Adrenal gland (tissue), 12 donors: ENCODE results near the gene CLEC4F. TPM values are rescaled to one million over a fixed set of nuclear protein-coding genes. Genes with fewer than 3 reads are reported as not detected.

Experiments used
- DNase-seq, 7 donors: peaks; one replicate each; pipeline ENCODE4 v3.0.0-alpha.2; 2019 to 2020
- H3K27ac ChIP-seq, 5 donors: fragments of 200-600 bp; sonication (generic) in 4 of 5; 1 replicate in 3 of 5; 2 replicates in 2 of 5; pipeline versions ENCODE4 v1.5.1 to v1.8.0; 2016 to 2020; ENCODE audit warnings: mild to moderate bottlenecking in 1 of 5
- H3K27me3 ChIP-seq: fragments of 200-600 bp; 2 replicates; pipeline ENCODE4 v1.8.0; 2021
- H3K36me3 ChIP-seq, 2 donors: fragments of 200-600 bp; replicated peaks in 1 of 2; 1 replicate in 1 of 2; 2 replicates in 1 of 2; pipeline versions ENCODE4 v1.5.1 to v1.8.0; 2018 to 2022
- H3K4me1 ChIP-seq, 2 donors: fragments of 200-600 bp; replicated peaks in 1 of 2; 1 replicate in 1 of 2; 2 replicates in 1 of 2; pipeline versions ENCODE4 v1.5.1 to v1.8.0; 2018 to 2021
- H3K4me3 ChIP-seq, 4 donors: fragments of 200-600 bp; sonication (generic) in 3 of 4; one replicate each; pipeline ENCODE4 v1.5.1; 2016 to 2018
- H3K9me3 ChIP-seq, 3 donors: fragments of 200-600 bp; sonication (generic) in 1 of 3; replicated peaks in 1 of 3; 1 replicate in 2 of 3; 2 replicates in 1 of 3; pipeline versions ENCODE4 v1.5.1 to v1.8.0; 2016 to 2021
- CTCF ChIP-seq, 6 experiments: fragments of 450-650 bp in 4 of 6; fragments of 200-600 bp in 2 of 6; sonication (generic) in 1 of 6; IDR thresholded peaks; 1 replicate in 5 of 6; 2 replicates in 1 of 6; pipeline versions ENCODE4 v1.5.1 to v1.8.0; 2016 to 2021; ENCODE audit warnings: antibody characterized with exemption in 6 of 6, mild to moderate bottlenecking in 2 of 6, moderate library complexity in 1 of 6
- POLR2A ChIP-seq, 2 donors: fragments of 450-650 bp; IDR thresholded peaks; one replicate each; pipeline ENCODE4 v1.6.1; 2017; ENCODE audit warnings: antibody characterized with exemption in 2 of 2, mild to moderate bottlenecking in 2 of 2, moderate library complexity in 1 of 2
- WGBS, 4 donors: extraction: QIAGEN DNeasy Blood & Tissue Kit in 2 of 4; methylation state at CpG; one replicate each; pipeline versions ENCODE4 v1.1.5 to v1.1.7; 2013 to 2017; 5-methylcytosine and 5-hydroxymethylcytosine counted together
- intact Hi-C, 2 donors: fragments of 100-400 bp; cut with DNase I; formaldehyde crosslinking; loops; one replicate each; pipeline versions ENCODE4 v1.14.1 to v1.15.0; 2022 to 2023
- polyA plus RNA-seq, 3 donors: library from polyadenylated mRNA; stranded (reverse); fragments of 200-250 nt in 2 of 3; fragments of 350-450 nt in 1 of 3; fragmentation: Illumina TruSeq in 1 of 3; extraction: RNeasy Lipid Tissue Mini Kit (QIAGEN cat#74804) in 1 of 3; gene quantifications; one replicate each; pipeline ENCODE4 v1.2.3, GENCODE V29; 2013 to 2014
- total RNA-seq, 9 donors: library from RNA; depleted of rRNA in 4 of 9; stranded (reverse); fragments of >200 nt in 4 of 9; fragments of 120-200 nt in 1 of 9; fragmentation: NEBNext Ultra II Directional in 1 of 9; extraction: Animal tissue kit (Norgen Biotek cat#: 25700) in 1 of 9; gene quantifications; one replicate each; pipeline versions ENCODE4 v1.1.0 to v1.2.4, GENCODE V29; 2013 to 2023
- donor health status: healthy with polysubstance abuse.
- donor health status: Bipolar disorder and iron deficiency.
- donor health status: DM: yes; HTN: yes; CAD: no.
- donor health status: DM: no; HTN: no; CAD: no.
- donor health status: DM: no; HTN: no; CAD: no.
- donor health status: DM: yes; HTN: yes; CAD: no.

The CLEC4F gene
- total and polyA plus RNA-seq, 12 donors, result 0.22 to 0.32 (median 0.27) TPM; not detected in 9

GRCh38 chr2:70807102-70807827, 13.1 kb downstream of the CLEC4F start:
- intact Hi-C loops, result no loop called here
- TF ChIP-seq POLR2A (IDR thresholded peaks at IDR 0.05) (no peak), CTCF (IDR thresholded peaks at IDR 0.05) (no peak)
- no peak for DNase-seq
- Histone ChIP-seq H3K27ac (no peak overlapping the region), H3K4me1 (no peaks in the 10 kb centered on the region), H3K27me3 (no peaks in the 10 kb centered on the region), H3K4me3 (no peak overlapping the region), H3K9me3 (no peaks in the 10 kb centered on the region), H3K36me3 (no peaks in the 10 kb centered on the region)
- 86 to 91% (median 90%) methylated on average over 6 of the region's 6 CpGs for WGBS, 4 donors

- Histone ChIP-seq H3K27ac (no peak overlapping the region), H3K27me3 (no peaks in the 10 kb centered on the region), H3K9me3 (no peaks in the 10 kb centered on the region), H3K4me1 (no peaks in the 10 kb centered on the region), H3K36me3 (no peaks in the 10 kb centered on the region), H3K4me3 (no peak overlapping the region)
- DNase-seq, result no peak
- WGBS, 4 donors, result 66 to 77% (median 72%) methylated on average over 6 of the region's 6 CpGs
- intact Hi-C loops, result no loop called here
- TF ChIP-seq POLR2A (IDR thresholded peaks at IDR 0.05) (no peak), CTCF (IDR thresholded peaks at IDR 0.05) (no peak)
These were observed 13.8 kb downstream of the CLEC4F start for GRCh38 chr2:70806620-70807019.

DNA sequence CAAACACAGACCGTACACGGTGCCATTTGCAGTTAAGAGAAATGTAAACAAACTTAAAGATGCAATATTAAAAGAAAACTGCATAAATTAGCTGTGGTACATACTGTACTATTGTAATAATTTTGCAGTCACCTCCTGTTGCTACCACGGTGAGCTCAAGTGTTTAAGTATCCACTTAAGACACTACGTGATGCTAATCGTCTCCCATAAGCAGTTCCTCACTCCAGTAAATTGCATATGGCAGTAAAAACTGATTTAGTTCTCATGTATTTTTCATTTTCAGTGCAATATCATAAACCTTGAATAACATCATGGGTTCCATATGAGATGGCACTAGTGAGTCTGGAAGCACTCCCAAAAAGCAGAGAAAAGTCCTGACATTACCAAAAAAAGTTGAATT, 14.4 kb downstream of the CLEC4F start:
- 75 to 85% (median 77%) methylated on average over 5 of the region's 5 CpGs for WGBS, 4 donors
- Histone ChIP-seq H3K27ac (no peak overlapping the region), H3K9me3 (no peaks in the 10 kb centered on the region), H3K27me3 (no peaks in the 10 kb centered on the region), H3K4me1 (no peaks in the 10 kb centered on the region), H3K4me3 (no peak overlapping the region), H3K36me3 (no peaks in the 10 kb centered on the region)
- no peak for TF ChIP-seq CTCF (IDR thresholded peaks at IDR 0.05)
- TF ChIP-seq POLR2A (IDR thresholded peaks at IDR 0.05), result no peak
- intact Hi-C loops, result no loop called here
- no peak for DNase-seq

DNA sequence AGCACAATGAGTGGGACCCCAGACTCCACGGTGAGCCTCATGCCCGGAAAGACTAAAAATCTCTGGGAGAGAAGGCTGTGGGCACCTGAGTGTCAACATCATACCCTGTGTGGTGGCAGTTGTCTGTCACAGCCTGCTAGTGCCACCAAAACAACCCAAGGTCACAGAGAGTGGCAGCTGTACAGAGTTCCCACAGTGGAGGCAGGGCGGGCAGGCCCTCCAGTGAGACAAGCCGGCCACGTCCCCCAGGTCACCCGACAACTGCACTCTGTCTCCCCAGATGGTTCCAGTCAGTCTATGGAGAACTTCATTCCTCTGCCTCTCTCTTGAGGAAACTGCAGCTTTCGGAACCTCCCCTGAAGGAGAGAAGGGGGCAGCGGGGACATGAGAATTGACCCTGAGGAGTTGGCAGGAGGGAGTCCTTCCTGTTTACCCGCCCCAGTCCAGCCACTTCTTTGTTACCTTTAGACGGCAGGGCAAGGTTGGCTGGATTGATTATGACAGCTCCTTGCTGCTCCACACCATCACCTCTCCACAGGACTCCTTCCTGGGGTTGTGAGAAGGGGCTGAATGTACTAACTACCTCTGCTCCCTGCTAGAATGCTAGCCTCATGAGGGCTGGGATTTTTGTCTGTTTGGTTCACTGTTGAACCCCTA, 18.7 kb downstream of the CLEC4F start:
- no peak for TF ChIP-seq CTCF (IDR thresholded peaks at IDR 0.05)
- TF ChIP-seq POLR2A (IDR thresholded peaks at IDR 0.05), result no peak
- Histone ChIP-seq H3K27ac (no peak overlapping the region), H3K27me3 (no peaks in the 10 kb centered on the region), H3K4me3 (no peak overlapping the region), H3K9me3 (peaks cover 0 to 4% (median 0%) of the 10 kb centered on the region in 3 donors), H3K36me3 (no peaks in the 10 kb centered on the region), H3K4me1 (no peaks in the 10 kb centered on the region)
- DNase-seq, result no peak
- 61 to 73% (median 70%) methylated on average over 4 to 10 of the region's 10 CpGs for WGBS, 4 donors
- intact Hi-C loops, result no loop called here
